Measurements from ENCODE around the gene HNF4A. TPM values are rescaled to one million over a fixed set of nuclear protein-coding genes. Genes with fewer than 3 reads are reported as not detected.
"Not testable (repeated sequence)": the region's sequence is repeated elsewhere in the genome, so short reads cannot be mapped to it uniquely, and the experiment has no call there.

Gene HNF4A
- total RNA-seq, 1 donor, result under 0.01 TPM

DNA sequence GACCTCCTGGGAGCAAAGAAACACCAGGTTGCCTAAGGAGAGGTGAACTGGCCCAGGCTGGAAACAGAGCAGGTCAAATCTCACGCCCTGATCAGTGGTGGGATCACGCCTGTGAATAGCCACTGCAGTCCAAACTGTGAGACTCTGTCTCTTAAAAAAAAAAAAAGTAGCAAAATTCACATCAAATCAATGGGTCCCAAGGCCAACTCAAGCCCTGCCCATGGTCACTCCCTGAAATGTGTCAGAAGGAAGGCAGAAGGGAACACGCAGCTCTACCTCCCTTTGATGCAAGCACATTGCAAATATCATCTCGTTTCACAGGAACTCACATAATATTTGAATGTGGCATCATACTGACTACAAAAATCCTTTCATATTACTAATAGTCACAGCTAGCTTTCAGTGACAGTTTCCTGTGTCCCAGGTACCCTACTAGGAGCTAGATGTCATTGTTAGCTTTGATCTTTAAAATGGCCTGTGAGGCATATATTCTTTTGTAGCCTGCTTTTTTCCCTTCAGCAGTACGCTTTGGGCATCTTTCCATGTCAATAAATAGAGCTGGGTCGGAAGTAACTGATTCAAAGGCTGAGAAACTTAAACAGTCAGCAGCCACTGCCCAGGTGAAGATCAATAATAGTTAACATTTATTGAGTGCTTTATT lies 105.8 kb downstream of the HNF4A start:
- no peak for DNase-seq (ENCODE audit: low read depth in 2 of 3, low spot score in 2 of 3)

DNA sequence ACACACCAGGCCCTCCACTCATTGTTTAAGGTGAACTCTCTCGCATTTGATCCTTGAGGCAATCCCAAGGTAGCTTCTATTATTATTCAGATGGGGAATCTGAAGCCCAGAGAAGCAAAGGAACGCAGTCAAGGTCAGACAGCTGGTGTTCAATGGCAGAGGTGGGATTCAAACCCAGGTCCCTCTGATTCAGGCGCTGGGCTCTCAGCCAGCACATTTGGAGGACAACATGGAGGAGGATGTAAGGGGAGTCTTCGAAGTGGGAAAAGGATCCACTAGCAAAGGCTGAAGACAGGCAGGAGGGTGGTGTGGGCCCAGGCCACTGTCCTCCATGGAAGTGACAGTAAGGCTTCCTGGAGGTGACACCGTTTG lies 106.3 kb downstream of the HNF4A start:
- no peak for DNase-seq (ENCODE audit: low read depth in 2 of 3, low spot score in 2 of 3)

DNA sequence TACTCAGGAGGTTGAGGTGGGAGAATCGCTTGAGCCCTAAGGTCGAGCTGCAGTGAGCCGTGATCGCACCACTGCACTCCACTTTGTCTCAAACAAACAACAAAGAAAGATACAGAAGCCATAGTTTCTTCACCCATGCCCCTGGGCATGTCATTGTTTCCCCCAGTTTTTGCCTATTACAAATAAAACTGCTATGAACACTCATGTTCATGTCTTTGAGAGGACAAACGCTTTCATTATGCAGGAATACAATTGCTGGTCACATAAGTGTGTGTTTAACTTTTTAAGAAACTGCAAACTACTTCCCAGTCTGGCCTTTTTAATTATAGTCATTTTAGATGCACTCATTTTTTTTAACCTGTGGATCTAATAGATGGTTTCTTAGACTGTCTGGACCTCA lies 108.0 kb downstream of the HNF4A start:
- DNase-seq (ENCODE audit: low read depth in 2 of 3, low spot score in 2 of 3), result no peak

DNA sequence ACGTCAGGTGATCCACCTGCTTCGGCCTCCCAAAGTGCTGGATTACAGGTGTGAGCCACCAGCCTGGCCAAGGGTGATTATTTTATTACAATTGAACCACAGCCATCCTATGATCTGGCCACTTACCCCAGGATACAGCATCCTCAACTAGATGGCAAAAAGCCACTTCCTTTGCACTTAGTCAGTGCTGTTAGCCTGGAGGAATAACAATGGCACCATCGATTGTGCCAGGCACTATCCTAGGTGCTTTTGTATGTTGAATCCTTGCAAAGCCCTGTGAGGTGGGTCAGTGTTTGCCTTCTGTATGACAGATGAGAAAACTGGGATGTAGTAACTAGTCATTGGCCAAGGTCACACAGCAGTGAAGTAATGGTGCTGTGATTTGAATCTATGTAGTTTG lies 109.0 kb downstream of the HNF4A start:
- no peak for DNase-seq (ENCODE audit: low read depth in 2 of 3, low spot score in 2 of 3)

DNA sequence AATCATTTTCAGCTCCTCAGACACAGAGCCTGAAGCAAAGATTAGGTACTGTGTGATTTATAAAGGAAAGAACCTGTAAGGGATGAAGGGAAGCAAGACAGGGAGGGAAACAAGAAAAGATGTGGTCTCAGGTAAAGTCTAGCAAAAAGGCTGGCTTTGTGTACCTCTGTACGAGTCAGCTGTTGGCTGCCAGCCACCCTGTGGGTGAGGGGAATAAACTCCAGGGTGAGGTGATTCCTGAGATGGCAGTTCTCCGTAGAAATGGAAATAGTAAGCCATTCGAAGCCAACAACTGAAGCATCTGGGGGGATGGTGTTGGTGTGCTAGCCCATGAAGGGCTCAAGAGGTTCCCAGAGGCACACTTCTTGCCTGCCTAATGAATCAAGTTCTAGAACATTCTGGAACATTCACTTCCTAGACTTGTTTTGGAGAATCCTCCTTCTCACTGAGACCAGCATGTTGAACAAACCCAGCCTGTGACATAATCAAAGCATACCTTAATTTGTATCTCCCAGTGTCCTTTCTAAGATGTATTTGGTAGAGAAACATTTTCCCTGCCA lies 109.6 kb downstream of the HNF4A start:
- no peak for DNase-seq (ENCODE audit: low read depth in 2 of 3, low spot score in 2 of 3)

DNA sequence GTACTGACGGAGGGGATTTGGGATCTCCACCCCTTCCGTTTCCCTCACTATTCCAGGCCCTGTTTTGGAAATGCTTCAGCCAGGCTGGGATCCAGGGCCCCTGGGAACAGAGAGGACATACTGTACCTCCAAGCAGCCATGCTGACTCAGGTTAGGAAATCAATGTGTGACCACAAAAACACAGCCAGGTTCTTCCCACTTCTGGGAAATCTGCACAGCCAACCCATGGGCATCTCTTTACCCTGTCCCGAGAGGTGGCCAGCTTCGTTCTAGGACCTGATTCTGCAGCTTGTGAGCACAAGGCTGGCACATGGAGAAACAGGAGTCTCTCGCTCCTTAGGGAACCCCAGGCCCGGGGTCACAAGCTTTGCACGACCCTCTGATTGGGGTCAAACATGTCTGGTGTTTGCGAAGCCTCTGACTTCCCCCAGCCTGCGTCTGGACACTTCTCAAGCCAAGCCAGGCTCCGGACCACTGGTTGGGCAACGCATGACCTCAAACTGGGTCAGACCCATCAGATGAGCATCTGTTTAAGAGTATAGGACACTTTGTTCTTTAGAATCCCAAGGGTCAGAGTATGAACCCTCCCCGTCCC lies 111.9 kb downstream of the HNF4A start:
- no peak for DNase-seq (ENCODE audit: low read depth in 2 of 3, low spot score in 2 of 3)

DNA sequence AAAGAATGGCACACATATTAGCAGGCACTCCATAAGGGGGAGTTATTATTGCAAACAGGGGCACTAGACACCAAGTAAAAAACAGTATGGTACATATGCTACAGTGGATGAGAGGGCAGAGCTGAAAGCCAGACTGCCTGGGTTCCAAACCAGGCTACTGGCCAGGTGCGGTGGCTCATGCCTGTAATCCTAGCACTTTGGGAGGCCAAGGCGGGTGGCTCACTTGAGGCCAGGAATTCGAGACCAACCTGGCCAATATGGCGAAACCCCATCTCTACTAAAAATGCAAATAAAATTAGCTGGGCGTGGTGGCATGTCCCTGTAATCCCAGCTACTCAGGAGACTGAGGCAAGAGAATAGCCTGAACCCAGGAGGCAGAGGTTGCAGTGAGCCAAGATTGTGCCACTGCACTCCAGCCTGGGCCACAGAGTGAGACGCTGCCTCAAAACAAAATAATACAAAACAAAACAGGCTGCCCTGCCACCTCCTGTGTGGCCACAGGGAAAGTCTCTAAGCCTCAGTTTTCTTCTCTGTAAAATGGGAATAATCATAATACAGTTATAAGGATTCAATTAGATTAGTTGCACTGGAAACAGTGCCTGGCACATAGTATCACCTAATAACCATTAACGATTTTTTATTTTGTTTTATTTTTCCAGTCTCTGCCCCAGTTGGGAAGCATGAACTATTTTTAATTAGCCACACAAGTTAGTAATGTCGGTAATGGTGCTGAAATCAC lies 112.7 kb downstream of the HNF4A start:
- no peak for DNase-seq (ENCODE audit: low read depth in 2 of 3, low spot score in 2 of 3)

DNA sequence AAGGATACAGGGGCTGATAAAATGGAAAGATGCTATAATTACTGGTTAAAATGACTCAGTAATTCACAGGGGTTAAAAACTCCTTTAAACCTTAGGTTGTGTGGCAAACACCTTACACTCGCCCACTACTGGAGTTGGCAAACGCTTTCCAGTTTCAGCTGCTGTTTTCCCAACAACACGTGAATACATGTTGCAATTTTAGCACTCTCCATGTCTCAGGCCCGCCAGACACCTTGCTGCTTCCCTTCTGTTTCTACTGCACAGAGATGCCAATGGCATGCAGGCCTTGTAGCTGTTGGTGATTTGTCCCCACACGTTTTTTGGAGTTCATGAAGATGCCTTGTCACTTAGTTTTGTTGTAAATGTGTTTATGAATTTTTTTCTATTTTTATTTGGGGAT lies 114.8 kb downstream of the HNF4A start:
- DNase-seq (ENCODE audit: low read depth in 2 of 3, low spot score in 2 of 3), result no peak

DNA sequence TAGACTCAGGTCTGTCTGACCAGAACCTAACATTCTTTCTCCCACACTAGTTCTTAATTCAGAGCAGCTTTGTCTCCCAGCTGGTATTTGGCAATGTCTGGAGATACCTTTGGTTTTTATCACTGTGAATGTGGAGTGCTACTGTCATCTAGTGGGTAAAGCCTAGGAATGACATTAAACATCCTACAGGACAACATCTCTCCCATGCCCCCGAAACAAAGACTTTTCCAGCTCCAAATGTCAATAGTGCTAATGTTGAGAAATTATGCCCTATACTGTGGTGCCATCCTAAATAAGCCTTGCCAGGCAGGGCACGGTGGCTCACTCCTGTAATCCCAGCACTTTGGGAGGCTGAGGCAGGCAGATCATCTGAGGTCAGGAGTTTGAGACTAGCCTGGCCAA lies 116.0 kb downstream of the HNF4A start:
- DNase-seq (ENCODE audit: low read depth in 2 of 3, low spot score in 2 of 3), result peak in 1 of 3 donors; percentile 8

DNA sequence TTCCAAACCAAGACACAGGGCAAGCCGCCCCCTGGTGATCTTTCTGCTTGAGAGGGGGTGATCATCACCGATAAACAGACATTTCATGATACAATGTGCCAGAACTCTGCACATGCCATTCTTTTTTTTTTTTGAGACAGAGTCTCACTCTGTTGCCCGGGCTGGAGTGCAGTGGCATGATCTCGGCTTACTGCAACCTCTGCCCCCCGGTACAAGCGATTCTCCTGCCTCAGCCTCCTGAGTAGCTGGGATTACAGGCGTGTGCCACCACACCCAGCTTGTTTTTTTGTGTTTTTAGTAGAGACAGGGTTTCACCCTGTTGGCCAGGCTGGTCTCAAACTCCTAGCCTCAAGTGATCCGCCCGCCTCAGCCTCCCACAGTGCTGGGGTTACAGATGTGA lies 116.8 kb downstream of the HNF4A start:
- not testable (repeated sequence) for DNase-seq (ENCODE audit: low read depth in 2 of 3, low spot score in 2 of 3)

DNA sequence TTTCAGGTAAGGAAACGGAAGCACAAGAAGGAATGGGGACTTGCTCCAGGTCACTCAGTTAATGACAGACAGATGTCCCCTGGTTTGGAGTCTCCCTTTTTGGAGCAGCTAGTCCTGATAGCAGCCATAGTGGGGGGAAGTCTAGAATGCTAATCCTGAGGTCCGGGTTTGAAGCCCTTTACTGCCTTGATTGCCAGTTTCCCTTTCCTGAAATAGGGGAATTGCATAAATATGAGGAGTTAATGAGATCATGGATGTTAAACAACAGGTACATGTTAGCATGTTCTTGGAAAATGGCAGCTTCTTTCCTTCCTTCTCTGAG lies 119.8 kb downstream of the HNF4A start:
- DNase-seq (ENCODE audit: low read depth in 2 of 3, low spot score in 2 of 3), result no peak

DNA sequence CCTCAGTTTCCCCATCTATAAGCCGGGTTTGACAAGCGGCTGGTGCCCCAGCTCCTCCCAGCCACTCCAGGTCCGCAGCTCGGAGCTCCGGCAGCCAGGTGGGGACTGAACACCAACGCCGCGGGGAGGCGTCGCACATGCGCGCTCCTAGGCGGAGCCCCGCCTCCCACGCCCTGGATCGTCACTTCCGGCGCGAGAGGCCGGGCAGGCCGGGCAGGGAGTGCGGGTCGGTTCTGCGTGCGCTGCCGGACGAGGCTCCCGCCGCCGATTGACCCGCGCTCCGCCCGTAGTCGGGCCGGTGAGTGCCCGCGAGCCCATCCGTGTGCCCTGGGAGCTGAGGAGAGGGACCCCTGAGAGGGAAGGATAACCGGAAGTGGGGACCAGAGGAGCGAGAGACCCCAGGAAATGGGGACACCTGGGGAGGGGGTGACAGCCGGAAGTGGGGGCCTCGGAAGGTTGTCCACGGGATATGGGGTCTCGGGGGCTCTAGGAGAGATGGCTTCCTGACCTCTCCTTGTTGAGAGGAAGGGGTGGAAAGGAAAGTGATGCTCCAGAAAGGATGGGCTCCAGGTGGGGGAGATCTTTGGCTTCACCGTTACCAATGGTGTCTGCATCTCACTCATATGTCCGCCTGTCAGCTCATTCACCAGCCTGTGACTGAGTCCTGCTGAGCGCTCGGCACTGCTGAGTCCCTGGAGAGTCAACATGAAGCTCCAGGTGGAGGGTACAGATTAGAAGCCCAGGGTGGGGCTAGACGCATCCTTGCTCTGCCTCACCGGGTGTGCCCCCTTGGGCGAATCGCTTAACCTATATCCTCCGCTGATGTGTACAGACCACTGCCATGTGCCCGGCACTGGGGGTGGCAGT lies 120.4 kb downstream of the HNF4A start, which contains the start of gene TTPAL:
Gene TTPAL, plus strand, starts transcription at position 181 of the 867 bp plus-strand sequence. CDS start 4,126 bp downstream, outside the sequence.
- DNase-seq (ENCODE audit: low read depth in 2 of 3, low spot score in 2 of 3), result peak; percentile 77 to 89 (median 86)

DNA sequence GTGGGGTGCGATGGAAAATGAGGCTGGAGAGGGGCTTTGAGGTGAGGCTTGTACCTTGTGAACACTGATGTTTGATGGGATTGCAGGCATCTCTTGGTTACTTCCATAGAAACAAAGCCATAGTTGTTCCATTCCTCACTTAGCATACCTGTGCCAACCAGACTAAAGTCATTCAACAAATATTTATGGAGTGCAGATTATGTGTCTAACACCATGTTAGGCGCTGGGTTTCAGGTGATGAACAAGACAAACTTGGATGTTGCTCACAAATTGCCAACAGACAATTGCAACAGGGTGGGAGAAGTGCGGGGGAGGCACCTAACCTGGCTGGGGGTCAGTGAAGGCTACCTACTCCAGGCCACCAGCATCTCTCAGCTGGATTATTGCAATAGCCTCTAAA lies 121.7 kb downstream of the HNF4A start:
- DNase-seq (ENCODE audit: low read depth in 2 of 3, low spot score in 2 of 3), result no peak

DNA sequence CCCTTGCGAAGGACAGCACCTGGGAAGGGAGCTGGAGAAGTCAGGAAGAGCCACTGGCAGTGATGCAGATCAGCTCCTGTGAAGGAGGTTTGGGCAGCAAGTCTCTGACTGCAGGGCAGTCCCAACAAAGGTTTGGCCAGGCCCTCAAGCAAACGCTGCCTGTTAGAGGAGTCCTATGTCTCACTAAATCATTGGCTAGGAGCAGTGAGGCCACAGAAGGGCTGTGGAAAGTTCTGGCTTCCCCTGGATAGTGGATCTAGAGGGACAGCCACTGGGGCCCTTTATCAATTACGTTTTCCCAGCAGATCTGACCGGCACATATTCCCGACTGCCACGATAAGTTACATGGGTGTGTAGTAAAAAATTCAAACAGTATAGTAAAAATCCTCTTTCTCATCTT lies 122.7 kb downstream of the HNF4A start:
- no peak for DNase-seq (ENCODE audit: low read depth in 2 of 3, low spot score in 2 of 3)

DNA sequence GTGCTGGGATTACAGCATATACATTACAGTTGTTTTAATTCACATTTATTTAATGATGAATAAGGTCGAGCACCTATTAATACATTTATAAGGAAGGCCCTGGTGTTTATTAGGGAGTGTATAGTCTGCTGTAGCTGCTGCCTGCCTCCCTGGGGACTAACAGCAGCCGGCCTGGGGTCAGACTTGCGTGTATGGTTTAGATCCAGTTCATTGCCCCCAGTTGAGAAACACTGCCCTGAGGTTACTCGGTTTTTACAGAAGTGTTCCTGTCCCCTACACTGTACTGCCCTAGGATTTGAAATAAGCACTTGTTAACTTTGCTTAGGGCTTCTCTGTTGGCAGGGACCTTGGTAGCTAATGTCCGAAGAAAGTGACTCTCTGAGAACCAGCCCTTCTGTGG lies 124.1 kb downstream of the HNF4A start:
- DNase-seq (ENCODE audit: low read depth in 2 of 3, low spot score in 2 of 3), result no peak

DNA sequence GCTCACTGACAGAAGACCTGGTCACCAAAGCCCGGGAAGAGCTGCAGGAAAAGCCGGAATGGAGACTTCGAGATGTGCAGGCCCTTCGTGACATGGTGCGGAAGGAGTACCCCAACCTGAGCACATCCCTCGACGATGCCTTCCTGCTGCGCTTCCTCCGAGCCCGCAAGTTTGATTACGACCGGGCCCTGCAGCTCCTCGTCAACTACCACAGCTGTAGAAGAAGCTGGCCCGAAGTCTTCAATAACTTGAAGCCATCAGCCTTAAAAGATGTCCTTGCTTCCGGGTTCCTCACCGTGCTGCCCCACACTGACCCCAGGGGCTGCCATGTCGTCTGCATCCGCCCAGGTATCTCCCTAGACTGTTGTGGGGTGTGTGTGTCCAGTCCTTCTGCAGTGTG lies 124.6 kb downstream of the HNF4A start:
- DNase-seq (ENCODE audit: low read depth in 2 of 3, low spot score in 2 of 3), result no peak

DNA sequence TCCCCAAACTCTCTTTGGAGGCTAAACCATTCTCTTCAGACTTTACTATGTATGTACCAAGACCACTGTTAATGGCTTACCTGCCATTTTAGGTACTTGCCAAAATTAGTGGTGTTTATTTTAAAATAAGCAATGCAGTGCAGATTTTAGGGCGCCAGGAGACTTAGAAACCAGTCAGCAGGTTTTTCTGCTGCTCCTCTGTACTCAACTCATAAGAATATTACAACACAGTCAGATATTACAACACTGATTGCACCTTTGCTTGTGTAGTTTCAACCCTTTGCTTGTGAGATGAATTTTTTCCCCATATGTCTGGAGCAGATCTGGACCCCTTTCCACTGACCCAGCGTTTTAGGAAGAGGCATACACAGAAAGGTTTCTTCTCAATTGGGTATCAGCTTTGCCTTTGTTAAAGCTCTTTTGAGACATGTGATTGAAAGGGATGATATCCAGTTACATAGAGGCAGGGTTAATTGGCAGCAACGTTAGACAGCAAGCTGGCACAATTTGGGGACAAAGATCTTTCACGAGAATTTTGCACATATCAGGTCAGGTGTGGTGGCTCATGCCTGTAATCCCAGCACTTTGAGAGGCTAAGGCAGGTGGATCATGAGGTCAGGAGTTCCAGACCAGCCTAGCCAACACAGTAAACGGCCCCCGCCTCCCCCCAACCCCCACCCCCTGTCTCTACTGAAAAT lies 126.4 kb downstream of the HNF4A start:
- no peak for DNase-seq (ENCODE audit: low read depth in 2 of 3, low spot score in 2 of 3)

DNA sequence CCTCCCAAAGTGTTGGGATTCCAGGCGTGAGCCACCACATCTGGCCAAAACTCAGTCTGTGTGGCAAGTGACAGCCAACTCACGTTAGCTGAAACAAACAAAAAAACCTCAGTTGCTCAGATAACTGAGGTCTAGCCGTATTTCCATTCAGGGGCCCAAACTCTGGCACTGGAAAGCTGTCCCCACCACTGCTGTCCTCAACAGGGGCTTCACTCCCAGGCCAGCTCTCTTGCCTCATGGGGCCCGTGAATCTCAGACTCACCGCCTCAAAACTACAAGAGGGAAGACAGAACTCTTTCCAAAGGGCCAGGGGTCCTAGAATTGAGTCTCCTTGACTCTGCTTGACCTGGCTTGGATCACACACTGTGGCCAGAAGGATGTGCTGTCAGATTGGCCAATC lies 127.6 kb downstream of the HNF4A start:
- DNase-seq (ENCODE audit: low read depth in 2 of 3, low spot score in 2 of 3), result no peak

Data from hematopoietic multipotent progenitor cell (in vitro differentiated cells).